Measurements from ENCODE around the gene TAS2R10. TPM values are rescaled to one million over a fixed set of nuclear protein-coding genes. Genes with fewer than 3 reads are reported as not detected.

TAS2R10 gene, protein sequence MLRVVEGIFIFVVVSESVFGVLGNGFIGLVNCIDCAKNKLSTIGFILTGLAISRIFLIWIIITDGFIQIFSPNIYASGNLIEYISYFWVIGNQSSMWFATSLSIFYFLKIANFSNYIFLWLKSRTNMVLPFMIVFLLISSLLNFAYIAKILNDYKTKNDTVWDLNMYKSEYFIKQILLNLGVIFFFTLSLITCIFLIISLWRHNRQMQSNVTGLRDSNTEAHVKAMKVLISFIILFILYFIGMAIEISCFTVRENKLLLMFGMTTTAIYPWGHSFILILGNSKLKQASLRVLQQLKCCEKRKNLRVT
- 1 to 10 TPM; 1.2 to 1.6 TPM for total RNA-seq
- 0.21 TPM for polyA plus RNA-seq (2013, experiment 1 of 2)
- 0.54 TPM for polyA plus RNA-seq (2013, experiment 2 of 2)
- long read RNA-seq, experiment 1, result 0 reads
- long read RNA-seq, experiment 2, result 0 reads
- long read RNA-seq, experiment 3, result 0 reads
- long read RNA-seq, experiment 4, result 0 reads

GRCh38 chr12:10826258-10826657, at the start of gene TAS2R10:
TSS of gene TAS2R10 (minus strand) at chr12:10826358. CDS start at chr12:10826269, 89 bp downstream.
- H3K27ac Mint-ChIP-seq, result no peak within 1 kb of the TSS
- Histone ChIP-seq H3K9ac (ENCODE audit: extremely low read depth, low read length, poor library complexity, severe bottlenecking) (no peak within 1 kb of the TSS), H3K27me3 (ENCODE audit: control insufficient read depth, insufficient read depth, low read length, poor library complexity, severe bottlenecking) (no peaks in the 10 kb centered on the region), H3K9me3 (ENCODE audit: control insufficient read depth, low read length) (no peaks in the 10 kb centered on the region), H3K36me3 (ENCODE audit: control insufficient read depth, insufficient read depth, low read length) (no peaks in the 10 kb centered on the region), H3K4me3 (ENCODE audit: low read length) (no peak within 1 kb of the TSS), H3K4me1 (ENCODE audit: control insufficient read depth, insufficient read depth, low read length) (no peaks in the 10 kb centered on the region), H3K27ac (ENCODE audit: low read depth, low read length) (no peak within 1 kb of the TSS)
- no peaks in the 10 kb centered on the region for H3K27me3 Mint-ChIP-seq (ENCODE audit: insufficient read depth)
- DNase-seq, result no peak
- no peaks in the 10 kb centered on the region for H3K36me3 Mint-ChIP-seq (ENCODE audit: low read depth)
- no peaks in the 10 kb centered on the region for H3K9me3 Mint-ChIP-seq
- no peak for TF ChIP-seq CTCF (conservative IDR thresholded peaks at IDR 0.05)
- WGBS, 2 experiments (ENCODE audit: insufficient coverage in 1 of 2, insufficient read length in 1 of 2), result 94 to 98% methylated on average over 3 of the region's 3 CpGs
- peaks cover 10% of the 10 kb centered on the region for H3K4me1 Mint-ChIP-seq
- H3K4me3 Mint-ChIP-seq, result no peak within 1 kb of the TSS

GRCh38 chr12:10873378-10873777, 47.2 kb upstream of the TAS2R10 start:
- H3K9me3 ChIP-seq (ENCODE audit: control insufficient read depth, low read length), result no peaks in the 10 kb centered on the region
- H3K9ac ChIP-seq (ENCODE audit: extremely low read depth, low read length, poor library complexity, severe bottlenecking), result no peak overlapping the region
- Mint-ChIP-seq H3K27ac (no peak overlapping the region), H3K4me1 (peaks cover 2% of the 10 kb centered on the region), H3K9me3 (no peaks in the 10 kb centered on the region), H3K36me3 (ENCODE audit: low read depth) (peaks cover 19% of the 10 kb centered on the region), H3K4me3 (no peak overlapping the region), H3K27me3 (ENCODE audit: insufficient read depth) (no peaks in the 10 kb centered on the region)
- no peaks in the 10 kb centered on the region for H3K27me3 ChIP-seq (ENCODE audit: control insufficient read depth, insufficient read depth, low read length, poor library complexity, severe bottlenecking)
- DNase-seq, result no peak
- no peaks in the 10 kb centered on the region for H3K4me1 ChIP-seq (ENCODE audit: control insufficient read depth, insufficient read depth, low read length)
- no peaks in the 10 kb centered on the region for H3K36me3 ChIP-seq (ENCODE audit: control insufficient read depth, insufficient read depth, low read length)
- no peak for TF ChIP-seq CTCF (conservative IDR thresholded peaks at IDR 0.05)
- WGBS, 2 experiments (ENCODE audit: insufficient coverage in 1 of 2, insufficient read length in 1 of 2), result 92 to 100% methylated on average over 1 to 2 of the region's 2 CpGs
- no peak overlapping the region for H3K27ac ChIP-seq (ENCODE audit: low read depth, low read length)
- H3K4me3 ChIP-seq (ENCODE audit: low read length), result no peak overlapping the region

- 93% methylated on average over 2 of the region's 2 CpGs; no CpG with 5 or more reads in 1 of the 2 experiments for WGBS, 2 experiments (ENCODE audit: insufficient coverage in 1 of 2, insufficient read length in 1 of 2)
- Mint-ChIP-seq H3K27ac (no peak overlapping the region), H3K27me3 (ENCODE audit: insufficient read depth) (no peaks in the 10 kb centered on the region), H3K36me3 (ENCODE audit: low read depth) (peaks cover 8% of the 10 kb centered on the region), H3K4me3 (no peak overlapping the region), H3K9me3 (peaks cover 4% of the 10 kb centered on the region), H3K4me1 (peaks cover 4% of the 10 kb centered on the region)
- Histone ChIP-seq H3K4me3 (ENCODE audit: low read length) (no peak overlapping the region), H3K9me3 (ENCODE audit: control insufficient read depth, low read length) (peaks cover 2% of the 10 kb centered on the region), H3K27me3 (ENCODE audit: control insufficient read depth, insufficient read depth, low read length, poor library complexity, severe bottlenecking) (no peaks in the 10 kb centered on the region), H3K9ac (ENCODE audit: extremely low read depth, low read length, poor library complexity, severe bottlenecking) (no peak overlapping the region), H3K4me1 (ENCODE audit: control insufficient read depth, insufficient read depth, low read length) (no peaks in the 10 kb centered on the region), H3K36me3 (ENCODE audit: control insufficient read depth, insufficient read depth, low read length) (no peaks in the 10 kb centered on the region), H3K27ac (ENCODE audit: low read depth, low read length) (no peak overlapping the region)
- TF ChIP-seq CTCF (conservative IDR thresholded peaks at IDR 0.05), result peak; percentile 65
- no peak for DNase-seq
Observed at GRCh38 chr12:10867381-10867780, 41.2 kb upstream of the TAS2R10 start.
